HCT116 (cell line): Measurements from ENCODE around the gene LIN7A. TPM values are rescaled to one million over a fixed set of nuclear protein-coding genes. Genes with fewer than 3 reads are reported as not detected.

ENCODE experiments used
- ATAC-seq: fragments of 200-7000 bp; cut with Tn5 transposase; 2 replicates; pipeline ENCODE4 v1.9.1; 2020; ENCODE audit warnings: mild to moderate bottlenecking, moderate library complexity
- BruUV-seq: library from RNA; stranded (reverse); fragments of 400-500 nt; replicated peaks from 2 replicates; lab custom pipeline; 2021; lab: Mats Ljungman, UMichigan
- CTCF ChIA-PET: fragments of 300-600 bp; sonication (Branson Sonifier 250); formaldehyde crosslinking; loops from one replicate; lab custom pipeline; 2021; ENCODE audit warnings: antibody characterized with exemption; lab: Charles Lee
- POLR2A ChIA-PET: fragments of 300-600, 350-600 bp; sonication (Branson Sonifier 250); formaldehyde crosslinking; loops from one replicate; lab custom pipeline; 2021; ENCODE audit warnings: antibody characterized with exemption; lab: Charles Lee
- RAD21 ChIA-PET, 2 experiments: fragments of 300-600 bp; sonication (Branson Sonifier 250); formaldehyde crosslinking; loops; one replicate each; lab custom pipeline; 2023; ENCODE audit warnings: low total read pairs in 2 of 2; ENCODE audit not compliant: uncharacterized antibody in 2 of 2, unreplicated experiment in 2 of 2, low non-redundant PET in 1 of 2; lab: Charles Lee
- DNase-seq: peaks from one replicate; pipeline ENCODE4 v3.0.0-alpha.2; 2010; ENCODE audit warnings: low read depth, low spot score
- H2AFZ ChIP-seq: fragments of 200-600 bp; shearing (Covaris generic), sonication (generic); 2 replicates; pipeline ENCODE4 v1.6.1; 2017; ENCODE audit warnings: low read depth, mixed run types, mixed read lengths, antibody characterized with exemption, low read length; ENCODE audit not compliant: poor library complexity, severe bottlenecking
- H3K27ac ChIP-seq: 2 replicates; pipeline ENCODE4 v1.5.1; 2012; ENCODE audit warnings: low read depth, low read length
- H3K27me3 ChIP-seq: fragments of 200-600 bp; sonication (generic); 2 replicates; pipeline ENCODE4 v1.6.1; 2016; ENCODE audit warnings: mixed run types, low read length, mixed read lengths; ENCODE audit not compliant: insufficient read depth
- H3K36me3 ChIP-seq, 2 experiments: fragments of 200-500 bp in 1 of 2; fragments of 200-600 bp in 1 of 2; sonication (Bioruptor generic) in 1 of 2; sonication (generic) in 1 of 2; 2 replicates each; pipeline versions ENCODE4 v1.5.1 to v1.6.1; 2014 to 2016; ENCODE audit warnings: low read length in 2 of 2, inconsistent platforms in 1 of 2, mixed read lengths in 1 of 2, mixed run types in 1 of 2; ENCODE audit not compliant: insufficient read depth in 2 of 2, control insufficient read depth in 1 of 2
- H3K4me1 ChIP-seq, 2 experiments: fragments of 200-600 bp in 1 of 2; sonication (generic) in 1 of 2; 2 replicates each; pipeline versions ENCODE4 v1.5.1 to v1.6.1; 2012 to 2017; ENCODE audit warnings: low read length in 2 of 2, inconsistent platforms in 1 of 2, mild to moderate bottlenecking in 1 of 2, mixed read lengths in 1 of 2, mixed run types in 1 of 2, moderate library complexity in 1 of 2; ENCODE audit not compliant: insufficient read depth in 2 of 2, control insufficient read depth in 1 of 2
- H3K4me2 ChIP-seq: fragments of 200-600 bp; sonication (generic); 2 replicates; pipeline ENCODE4 v1.6.1; 2017; ENCODE audit warnings: mixed run types, low read length, mixed read lengths
- H3K4me3 ChIP-seq, 2 experiments: fragments of 200-600 bp in 1 of 2; sonication (generic) in 1 of 2; replicated peaks in 1 of 2; 2 replicates each; pipeline ENCODE4 v1.5.1; 2011 to 2016; ENCODE audit warnings: low read length in 2 of 2, control low read depth in 1 of 2, low read depth in 1 of 2, mild to moderate bottlenecking in 1 of 2, mixed read lengths in 1 of 2, mixed run types in 1 of 2
- H3K79me2 ChIP-seq: fragments of 200-600 bp; sonication (generic); 2 replicates; pipeline ENCODE4 v1.6.1; 2017; ENCODE audit warnings: mild to moderate bottlenecking, mixed run types, low read length, moderate library complexity, mixed read lengths; ENCODE audit not compliant: insufficient read depth
- H3K9ac ChIP-seq: fragments of 200-600 bp; sonication (generic); 2 replicates; pipeline ENCODE4 v1.6.1; 2016; ENCODE audit warnings: low read length, mixed read lengths
- H3K9me2 ChIP-seq: fragments of 200-600 bp; sonication (generic), shearing (Covaris generic); 2 replicates; pipeline ENCODE4 v1.6.1; 2017; ENCODE audit warnings: mixed run types, mild to moderate bottlenecking, moderate library complexity; ENCODE audit not compliant: insufficient read depth
- H3K9me3 ChIP-seq, 2 experiments: fragments of 200-500 bp in 1 of 2; fragments of 200-600 bp in 1 of 2; sonication (Bioruptor generic) in 1 of 2; sonication (generic) in 1 of 2; 2 replicates each; pipeline ENCODE4 v1.6.1; 2014 to 2017; ENCODE audit warnings: low read length in 2 of 2, mixed read lengths in 2 of 2, inconsistent platforms in 1 of 2, low read depth in 1 of 2, mild to moderate bottlenecking in 1 of 2, mixed run types in 1 of 2, moderate library complexity in 1 of 2; ENCODE audit not compliant: control insufficient read depth in 1 of 2, insufficient read depth in 1 of 2
- H4K20me1 ChIP-seq: fragments of 200-600 bp; sonication (generic), shearing (Covaris generic); 2 replicates; pipeline ENCODE4 v1.6.1; 2017; ENCODE audit warnings: mixed run types, mild to moderate bottlenecking, moderate library complexity; ENCODE audit not compliant: insufficient read depth
- ATF3 ChIP-seq: IDR thresholded peaks from 2 replicates; pipeline ENCODE4 v1.6.1; 2012
- CBX3 ChIP-seq: IDR thresholded peaks from 2 replicates; pipeline ENCODE4 v1.6.1; 2012; ENCODE audit warnings: low read depth
- POLR2AphosphoS5 ChIP-seq: IDR thresholded peaks from 2 replicates; pipeline ENCODE4 v1.6.1; 2011; ENCODE audit warnings: mild to moderate bottlenecking, low read depth, low read length, moderate library complexity
- TCF7L2 ChIP-seq: IDR thresholded peaks from 2 replicates; pipeline ENCODE4 v1.7.0; 2011; ENCODE audit warnings: borderline replicate concordance, inconsistent platforms; ENCODE audit not compliant: insufficient read depth, insufficient read length; ENCODE audit errors: extremely low read depth
- YY1 ChIP-seq: IDR thresholded peaks from 2 replicates; pipeline ENCODE4 v1.6.1; 2011; ENCODE audit warnings: low read length, low read depth, moderate library complexity, mild to moderate bottlenecking; ENCODE audit not compliant: insufficient replicate concordance; ENCODE audit errors: extremely low read depth
- intact Hi-C: fragments of 100-400 bp; cut with micrococcal nuclease; formaldehyde crosslinking; loops from 2 replicates; pipeline ENCODE4 v1.10.0; 2022
- total RNA-seq: library from RNA; stranded (reverse); gene quantifications from one replicate; pipeline ENCODE4 v1.2.1, GENCODE V29; 2021; ENCODE audit not compliant: unreplicated experiment

The LIN7A gene
- total RNA-seq, 1 experiment from 2014 or later: 1.5 TPM

DNA sequence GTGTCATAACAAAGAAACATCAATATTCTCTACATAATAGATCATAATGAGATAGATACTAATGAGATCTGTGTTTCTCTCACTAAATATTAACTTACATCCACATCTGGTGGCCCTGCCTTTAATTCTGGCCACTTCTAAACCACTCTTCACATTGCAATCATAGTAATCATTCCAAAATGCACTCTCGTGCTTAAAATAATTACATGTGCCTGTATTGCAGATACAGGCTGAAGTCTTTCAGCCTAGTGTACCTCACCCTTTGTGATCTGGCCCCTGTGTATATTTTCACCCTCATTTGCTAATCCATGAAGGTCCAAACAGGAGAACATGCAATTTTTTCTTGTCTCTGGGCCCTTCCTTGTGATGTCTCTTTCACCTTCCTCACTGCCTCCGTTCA, 108.0 kb downstream of the LIN7A start:
- no peaks in the 10 kb centered on the region for H3K36me3 ChIP-seq
- POLR2A ChIA-PET: no interaction called here
- no peaks in the 10 kb centered on the region for H4K20me1 ChIP-seq
- H3K4me3 ChIP-seq: no peak overlapping the region
- H3K4me1 ChIP-seq: no peaks in the 10 kb centered on the region
- intact Hi-C loops: loop anchor here (10.0 kb wide), 1 partner anchor 425 kb away; no protein-coding TSS in a partner anchor
- H3K27me3 ChIP-seq: peaks cover 7% of the 10 kb centered on the region; the same call in 1 of the 2 replicates
- H3K9me3 ChIP-seq: no peaks in the 10 kb centered on the region
- no peak overlapping the region for H2AFZ ChIP-seq
- H3K79me2 ChIP-seq: no peaks in the 10 kb centered on the region
- no peak overlapping the region for H3K9ac ChIP-seq
- TF ChIP-seq CBX3: no peak
- no peak for TF ChIP-seq YY1
- TF ChIP-seq POLR2AphosphoS5: no peak
- TF ChIP-seq TCF7L2: no peak
- no TSS peak for BruUV-seq
- H3K27ac ChIP-seq: no peak overlapping the region
- RAD21 ChIA-PET: no interaction called here
- no peaks in the 10 kb centered on the region for H3K9me2 ChIP-seq
- CTCF ChIA-PET: no interaction called here
- H3K4me2 ChIP-seq: no peak overlapping the region
- ATAC-seq: no peak
- no peak for DNase-seq

DNA sequence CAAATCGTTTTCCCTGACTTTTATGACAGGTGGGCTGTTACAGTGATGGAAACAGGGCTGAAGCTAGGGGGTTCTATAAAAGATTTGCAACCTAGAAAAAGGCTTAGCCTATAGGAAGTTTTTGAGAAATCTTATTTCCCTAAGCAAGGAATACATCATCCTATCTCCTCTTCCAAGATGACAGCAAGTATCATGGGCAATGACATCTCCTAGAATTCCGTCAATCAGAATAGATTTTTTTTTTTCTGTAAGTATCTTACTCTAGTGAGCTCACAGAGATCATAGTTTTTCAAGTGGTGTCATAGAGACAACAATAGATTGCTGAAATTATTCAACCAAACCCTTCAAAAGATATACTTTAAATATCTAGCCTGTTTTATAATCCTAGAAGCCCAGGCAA, 112.2 kb downstream of the LIN7A start:
- POLR2A ChIA-PET: no interaction called here
- no peak for ATAC-seq
- no peaks in the 10 kb centered on the region for H3K27me3 ChIP-seq
- H3K9me2 ChIP-seq: no peaks in the 10 kb centered on the region
- BruUV-seq: no TSS peak
- no peaks in the 10 kb centered on the region for H3K9me3 ChIP-seq
- intact Hi-C loops: no loop called here
- H3K4me2 ChIP-seq: no peak overlapping the region
- H3K36me3 ChIP-seq: no peaks in the 10 kb centered on the region
- TF ChIP-seq ATF3: no peak
- TF ChIP-seq, all 23 proteins: peak for 0
- ChIA-PET RAD21 (no interaction called here), CTCF (interaction anchor here (2.9 kb wide), 1 partner anchor 12 kb away, joined by 8 read pairs; no protein-coding TSS in a partner anchor)
- H3K27ac ChIP-seq: no peak overlapping the region
- DNase-seq: no peak
- H2AFZ ChIP-seq: no peak overlapping the region
- no peaks in the 10 kb centered on the region for H4K20me1 ChIP-seq
- H3K9ac ChIP-seq: no peak overlapping the region
- H3K4me3 ChIP-seq: no peak overlapping the region
- no peaks in the 10 kb centered on the region for H3K4me1 ChIP-seq
- H3K79me2 ChIP-seq: no peaks in the 10 kb centered on the region
